Endothelial cell of umbilical vein (primary cell): ENCODE results near the gene CECR2. TPM values are rescaled to one million over a fixed set of nuclear protein-coding genes. Genes with fewer than 3 reads are reported as not detected.

Source experiments
- BruUV-seq: library from RNA; stranded (reverse); fragments of 400-500 nt; replicated peaks from 2 replicates; lab custom pipeline; 2021; lab: Mats Ljungman, UMichigan
- CTCF ChIA-PET: fragments of 300-600, 350-600 bp; sonication (Branson Sonifier 250); formaldehyde crosslinking; loops from one replicate; lab custom pipeline; 2021; ENCODE audit warnings: antibody characterized with exemption, inconsistent platforms; lab: Charles Lee
- POLR2A ChIA-PET: fragments of 300-600, 350-600 bp; sonication (Branson Sonifier 250); formaldehyde crosslinking; loops from one replicate; lab custom pipeline; 2021; ENCODE audit warnings: antibody characterized with exemption, inconsistent platforms; lab: Charles Lee
- DNase-seq: peaks from one replicate; pipeline ENCODE4 v3.0.0-alpha.2; 2011; ENCODE audit warnings: low read depth, low spot score
- FAIRE-seq: peaks from 2 replicates; lab custom pipeline; 2011; peaks lifted over from hg19 to GRCh38; lab: Jason Lieb, UNC
- H2AFZ ChIP-seq: 2 replicates; pipeline ENCODE4 v1.6.0; 2012; ENCODE audit warnings: low read depth, low read length, control low read depth, inconsistent platforms
- H3K27ac ChIP-seq: 2 replicates; pipeline ENCODE4 v1.5.1; 2011; ENCODE audit warnings: low read depth, mild to moderate bottlenecking, control low read depth, low read length, moderate library complexity; ENCODE audit not compliant: insufficient read depth
- H3K27me3 ChIP-seq, 2 experiments: 2 replicates each; pipeline versions ENCODE4 v1.6.0 to v1.6.1; 2011; ENCODE audit warnings: low read length in 2 of 2, mixed read lengths in 1 of 2; ENCODE audit not compliant: control insufficient read depth in 2 of 2, insufficient read depth in 2 of 2
- H3K36me3 ChIP-seq, 2 experiments: 2 replicates in 1 of 2; 3 replicates in 1 of 2; pipeline ENCODE4 v1.5.1; 2011; ENCODE audit warnings: low read length in 2 of 2, mild to moderate bottlenecking in 1 of 2, moderate library complexity in 1 of 2; ENCODE audit not compliant: control insufficient read depth in 2 of 2, insufficient read depth in 2 of 2; ENCODE audit errors: extremely low read depth in 1 of 2
- H3K4me1 ChIP-seq: 3 replicates; pipeline ENCODE4 v1.5.1; 2011; ENCODE audit warnings: mild to moderate bottlenecking, low read length; ENCODE audit not compliant: control insufficient read depth, insufficient read depth; ENCODE audit errors: extremely low read depth
- H3K4me2 ChIP-seq: 2 replicates; pipeline ENCODE4 v1.6.1; 2011; ENCODE audit warnings: low read length, control low read depth, mixed read lengths; ENCODE audit not compliant: insufficient read depth
- H3K4me3 ChIP-seq, 3 experiments: fragments of 200-600 bp in 1 of 3; sonication (generic), shearing (Covaris generic) in 1 of 3; replicated peaks in 1 of 3; 2 replicates each; pipeline ENCODE4 v1.5.1; 2011 to 2016; ENCODE audit warnings: control low read depth in 3 of 3, low read length in 3 of 3, mild to moderate bottlenecking in 2 of 3, inconsistent platforms in 1 of 3, low read depth in 1 of 3, moderate library complexity in 1 of 3; ENCODE audit not compliant: insufficient read depth in 1 of 3
- H3K79me2 ChIP-seq: 2 replicates; pipeline ENCODE4 v1.6.0; 2012; ENCODE audit warnings: low read length, inconsistent platforms; ENCODE audit not compliant: control insufficient read depth, insufficient read depth
- H3K9ac ChIP-seq: replicated peaks from 2 replicates; pipeline ENCODE3; 2011; ENCODE audit warnings: low read length, control low read depth; ENCODE audit not compliant: insufficient read depth; ENCODE audit errors: extremely low read depth
- H3K9me1 ChIP-seq: replicated peaks from 3 replicates; pipeline ENCODE4 v1.6.0; 2011; ENCODE audit warnings: mild to moderate bottlenecking, low read length; ENCODE audit not compliant: control insufficient read depth, insufficient read depth; ENCODE audit errors: extremely low read depth
- H3K9me3 ChIP-seq: replicated peaks from 2 replicates; pipeline ENCODE4 v1.5.1; 2012; ENCODE audit warnings: low read length, inconsistent platforms; ENCODE audit not compliant: control insufficient read depth, insufficient read depth
- H4K20me1 ChIP-seq: replicated peaks from 2 replicates; pipeline ENCODE3; 2011; ENCODE audit warnings: mild to moderate bottlenecking, low read length; ENCODE audit not compliant: control insufficient read depth, insufficient read depth; ENCODE audit errors: extremely low read depth
- EZH2 ChIP-seq: IDR thresholded peaks from 2 replicates; pipeline ENCODE4 v1.6.1; 2012; ENCODE audit warnings: borderline replicate concordance, low read depth, mild to moderate bottlenecking, moderate library complexity, low read length, inconsistent platforms; ENCODE audit not compliant: severe bottlenecking
- FOS ChIP-seq: IDR thresholded peaks from 2 replicates; pipeline ENCODE4 v1.6.1; 2011; ENCODE audit warnings: mild to moderate bottlenecking, low read length, moderate library complexity, borderline replicate concordance; ENCODE audit not compliant: insufficient read depth
- GATA2 ChIP-seq: IDR thresholded peaks from 2 replicates; pipeline ENCODE4 v1.7.0; 2011; ENCODE audit warnings: low read depth, mild to moderate bottlenecking, moderate library complexity, mixed read lengths, low read length; ENCODE audit not compliant: insufficient read length, insufficient read depth
- JUN ChIP-seq: IDR thresholded peaks from 2 replicates; pipeline ENCODE4 v1.6.1; 2011; ENCODE audit warnings: borderline replicate concordance, low read depth; ENCODE audit not compliant: insufficient read length, insufficient read depth
- MYC ChIP-seq: IDR thresholded peaks from one replicate; pipeline ENCODE4 v1.6.1; 2011; ENCODE audit warnings: mild to moderate bottlenecking, low read depth, low read length
- POLR2A ChIP-seq: IDR thresholded peaks from 2 replicates; pipeline ENCODE4 v1.6.1; 2012; ENCODE audit warnings: low read depth, mild to moderate bottlenecking, control low read depth, low read length
- POLR2AphosphoS5 ChIP-seq: IDR thresholded peaks from 2 replicates; pipeline ENCODE4 v1.6.1; 2012; ENCODE audit warnings: low read depth, mild to moderate bottlenecking, control low read depth, low read length, moderate library complexity; ENCODE audit not compliant: insufficient read depth
- dilution Hi-C: fragments of 300-500 bp; cut with MboI; formaldehyde crosslinking; loops from one replicate; pipeline ENCODE4 v1.15.0; 2019; ENCODE audit warnings: low sequenced_read_pairs; ENCODE audit not compliant: extremely low pct_ligation_motif_present
- intact Hi-C: fragments of 100-400 bp; cut with micrococcal nuclease; formaldehyde crosslinking; loops from one replicate; pipeline ENCODE4 v1.10.0; 2022
- polyA plus RNA-seq, 4 experiments: library from polyadenylated mRNA; depleted of rRNA in 3 of 4; stranded (reverse) in 3 of 4; unstranded in 1 of 4; fragments of >200 nt; gene quantifications; 2 replicates each; pipeline versions ENCODE4 v1.2.1 to v1.2.3, GENCODE V29; 2011 to 2012; ENCODE audit warnings: missing spikeins in 1 of 4
- total RNA-seq: library from RNA; stranded (reverse); gene quantifications from 2 replicates; pipeline ENCODE4 v1.2.3, GENCODE V29; 2021
- TF ChIP-seq, protein P1 (sequence below), 2 donors: IDR thresholded peaks; 1 replicate in 1 of 2; 2 replicates in 1 of 2; pipeline ENCODE4 v1.5.1; 2011; ENCODE audit warnings: low read length in 2 of 2, mild to moderate bottlenecking in 2 of 2, moderate library complexity in 2 of 2, control low read depth in 1 of 2, inconsistent platforms in 1 of 2, low read depth in 1 of 2; ENCODE audit not compliant: insufficient read depth in 1 of 2; ENCODE audit errors: extremely low read depth in 1 of 2
- TF ChIP-seq, protein P2 (sequence below): IDR thresholded peaks from 2 replicates; pipeline ENCODE4 v1.6.1; 2011; ENCODE audit not compliant: insufficient read depth, insufficient read length

Gene CECR2
- total and polyA plus RNA-seq, 2 donors (not counting 3 experiments of a cell fraction or from before 2014, with no cell fraction given): 0.01 TPM; not detected in 1

DNA sequence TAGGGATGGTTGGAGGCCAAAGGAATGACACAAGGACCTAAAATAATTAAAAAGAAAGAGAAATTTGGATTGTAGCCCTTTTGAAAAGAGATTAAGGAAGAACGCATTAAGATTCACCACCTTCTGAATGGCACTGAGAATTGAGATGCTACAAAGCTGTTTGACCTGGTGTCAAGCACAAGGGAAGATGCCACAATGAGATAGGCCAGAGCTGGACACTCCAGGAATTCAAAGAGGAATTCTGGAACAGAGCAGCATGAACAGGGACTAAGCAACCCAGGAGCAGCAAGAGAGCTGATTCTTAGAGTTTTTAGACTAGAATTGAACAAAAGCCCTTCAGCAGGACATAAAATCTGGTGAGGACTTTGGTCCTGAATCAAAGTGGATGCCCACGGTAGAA lies 11.6 kb upstream of the CECR2 start:
- Histone ChIP-seq H3K79me2 (no peaks in the 10 kb centered on the region), H3K4me1 (no peaks in the 10 kb centered on the region), H2AFZ (no peak overlapping the region), H4K20me1 (no peaks in the 10 kb centered on the region), H3K27ac (no peak overlapping the region), H3K27me3 (no peaks in the 10 kb centered on the region), H3K4me2 (no peak overlapping the region), H3K9me3 (no peaks in the 10 kb centered on the region), H3K4me3 (no peak overlapping the region), H3K36me3 (no peaks in the 10 kb centered on the region), H3K9ac (no peak overlapping the region), H3K9me1 (no peaks in the 10 kb centered on the region)
- BruUV-seq: no TSS peak
- dilution Hi-C loops (no loop called here), intact Hi-C loops (no loop called here)
- DNase-seq (no peak), FAIRE-seq (no peak)
- no peak for TF ChIP-seq GATA2
- CTCF ChIA-PET: interaction anchor here (0.7 kb wide), 1 partner anchor 20 kb away, joined by 3 read pairs; no protein-coding TSS in a partner anchor
- POLR2A ChIA-PET: no interaction called here

DNA sequence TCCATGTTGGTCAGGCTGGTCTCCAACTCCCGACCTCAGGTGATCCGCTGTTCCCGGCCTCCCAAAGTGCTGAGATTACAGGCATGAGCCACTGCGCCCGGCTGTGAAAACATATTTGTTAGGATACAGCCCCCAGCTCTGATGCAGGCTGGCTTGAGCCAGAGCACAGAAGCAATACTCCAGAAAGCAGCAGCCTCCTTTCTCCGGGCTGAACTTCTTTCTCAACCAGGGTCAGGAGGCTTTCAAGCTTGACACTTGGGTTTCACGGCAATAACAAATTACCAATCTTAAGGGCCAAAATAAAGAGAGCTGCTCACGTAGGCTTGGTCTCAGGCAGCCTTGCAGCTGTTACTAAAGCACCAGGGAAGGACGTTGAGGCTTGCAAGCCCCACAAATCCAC lies 10.8 kb upstream of the CECR2 start:
- DNase-seq (no peak), FAIRE-seq (no peak)
- H3K9me3 ChIP-seq: no peaks in the 10 kb centered on the region
- H3K27me3 ChIP-seq: no peaks in the 10 kb centered on the region
- no TSS peak for BruUV-seq
- H4K20me1 ChIP-seq: no peaks in the 10 kb centered on the region
- H3K27ac ChIP-seq: no peak overlapping the region
- H3K79me2 ChIP-seq: no peaks in the 10 kb centered on the region
- no peak overlapping the region for H2AFZ ChIP-seq
- intact Hi-C loops (no loop called here), dilution Hi-C loops (no loop called here)
- H3K36me3 ChIP-seq: no peaks in the 10 kb centered on the region
- TF ChIP-seq JUN: no peak
- TF ChIP-seq, protein P1, sequence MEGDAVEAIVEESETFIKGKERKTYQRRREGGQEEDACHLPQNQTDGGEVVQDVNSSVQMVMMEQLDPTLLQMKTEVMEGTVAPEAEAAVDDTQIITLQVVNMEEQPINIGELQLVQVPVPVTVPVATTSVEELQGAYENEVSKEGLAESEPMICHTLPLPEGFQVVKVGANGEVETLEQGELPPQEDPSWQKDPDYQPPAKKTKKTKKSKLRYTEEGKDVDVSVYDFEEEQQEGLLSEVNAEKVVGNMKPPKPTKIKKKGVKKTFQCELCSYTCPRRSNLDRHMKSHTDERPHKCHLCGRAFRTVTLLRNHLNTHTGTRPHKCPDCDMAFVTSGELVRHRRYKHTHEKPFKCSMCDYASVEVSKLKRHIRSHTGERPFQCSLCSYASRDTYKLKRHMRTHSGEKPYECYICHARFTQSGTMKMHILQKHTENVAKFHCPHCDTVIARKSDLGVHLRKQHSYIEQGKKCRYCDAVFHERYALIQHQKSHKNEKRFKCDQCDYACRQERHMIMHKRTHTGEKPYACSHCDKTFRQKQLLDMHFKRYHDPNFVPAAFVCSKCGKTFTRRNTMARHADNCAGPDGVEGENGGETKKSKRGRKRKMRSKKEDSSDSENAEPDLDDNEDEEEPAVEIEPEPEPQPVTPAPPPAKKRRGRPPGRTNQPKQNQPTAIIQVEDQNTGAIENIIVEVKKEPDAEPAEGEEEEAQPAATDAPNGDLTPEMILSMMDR (IDR thresholded peaks at IDR 0.05; ENCODE audit: extremely low read depth in 1 of 2, insufficient read depth in 1 of 2, low read depth in 1 of 2, low read length in 2 of 2): no peak
- TF ChIP-seq, protein P2, sequence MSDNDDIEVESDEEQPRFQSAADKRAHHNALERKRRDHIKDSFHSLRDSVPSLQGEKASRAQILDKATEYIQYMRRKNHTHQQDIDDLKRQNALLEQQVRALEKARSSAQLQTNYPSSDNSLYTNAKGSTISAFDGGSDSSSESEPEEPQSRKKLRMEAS: no peak
- no peak for TF ChIP-seq EZH2
- TF ChIP-seq GATA2: no peak
- TF ChIP-seq POLR2AphosphoS5: no peak
- no peak for TF ChIP-seq FOS
- no peak for TF ChIP-seq POLR2A
- no peak for TF ChIP-seq MYC
- no peak overlapping the region for H3K9ac ChIP-seq
- ChIA-PET POLR2A (no interaction called here), CTCF (no interaction called here)
- H3K9me1 ChIP-seq: no peaks in the 10 kb centered on the region
- no peak overlapping the region for H3K4me3 ChIP-seq
- no peak overlapping the region for H3K4me2 ChIP-seq
- no peaks in the 10 kb centered on the region for H3K4me1 ChIP-seq
